Mucosa of rectum (tissue), 2 donors: ENCODE data around the gene ZNF175.

Source experiments
- H3K27ac ChIP-seq, 2 donors: one replicate each; pipeline ENCODE4 v1.7.0; 2013; ENCODE audit warnings: inconsistent platforms in 2 of 2, low read depth in 2 of 2, low read length in 2 of 2
- H3K27me3 ChIP-seq, 2 donors: one replicate each; pipeline ENCODE4 v1.7.0; 2013; ENCODE audit warnings: low read length in 2 of 2; ENCODE audit not compliant: control insufficient read depth in 2 of 2, insufficient read depth in 2 of 2
- H3K36me3 ChIP-seq, 2 donors: one replicate each; pipeline ENCODE4 v1.7.0; 2013; ENCODE audit warnings: low read length in 2 of 2; ENCODE audit not compliant: control insufficient read depth in 2 of 2, insufficient read depth in 2 of 2
- H3K4me1 ChIP-seq, 2 donors: one replicate each; pipeline ENCODE4 v1.7.0; 2013; ENCODE audit warnings: low read length in 2 of 2, mild to moderate bottlenecking in 1 of 2; ENCODE audit not compliant: control insufficient read depth in 2 of 2, insufficient read depth in 2 of 2
- H3K4me3 ChIP-seq, 2 donors: one replicate each; pipeline ENCODE4 v1.7.0; 2013; ENCODE audit warnings: low read length in 2 of 2
- H3K9ac ChIP-seq, 2 donors: one replicate each; pipeline ENCODE4 v1.7.0; 2013; ENCODE audit warnings: low read length in 2 of 2, low read depth in 1 of 2, mild to moderate bottlenecking in 1 of 2
- H3K9me3 ChIP-seq, 2 donors: one replicate each; pipeline ENCODE4 v1.7.0; 2013; ENCODE audit warnings: low read length in 2 of 2; ENCODE audit not compliant: control insufficient read depth in 2 of 2
- donor health status: healthy.
- donor health status: Normal muscosa, but diverticular disease.

The ZNF175 gene

GRCh38 chr19:51567583-51567982, 3.5 kb upstream of the ZNF175 start:
- H3K4me3 ChIP-seq: no peak overlapping the region
- H3K4me1 ChIP-seq: peaks cover 4 to 8% of the 10 kb centered on the region in 2 donors
- H3K9me3 ChIP-seq: no peaks in the 10 kb centered on the region
- H3K36me3 ChIP-seq: no peaks in the 10 kb centered on the region
- peaks cover 0 to 2% of the 10 kb centered on the region in 2 donors for H3K27me3 ChIP-seq
- H3K9ac ChIP-seq: no peak overlapping the region
- H3K27ac ChIP-seq: no peak overlapping the region

DNA sequence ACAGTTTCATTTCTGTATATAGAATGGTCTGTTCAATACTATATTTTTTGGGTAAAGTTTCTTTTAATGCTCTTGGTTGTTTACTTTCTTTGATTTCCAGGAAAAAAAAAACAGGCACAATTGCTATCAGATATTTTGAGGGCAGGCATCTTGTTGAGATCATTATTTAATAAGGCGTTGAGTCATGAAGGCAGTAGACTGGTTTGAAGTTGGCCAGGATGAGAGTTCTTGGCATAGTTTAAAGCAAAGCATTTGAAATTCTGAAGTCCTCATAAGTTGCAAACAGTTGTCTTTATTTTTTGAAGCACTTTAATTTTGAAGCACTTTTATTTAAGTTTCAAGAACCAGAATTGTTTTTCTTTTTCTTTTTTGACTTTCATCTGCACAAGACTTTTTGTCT, 2.6 kb upstream of the ZNF175 start:
- Histone ChIP-seq H3K4me3 (no peak overlapping the region), H3K4me1 (peaks cover 4 to 8% of the 10 kb centered on the region in 2 donors), H3K27me3 (peaks cover 0 to 2% of the 10 kb centered on the region in 2 donors), H3K9me3 (no peaks in the 10 kb centered on the region), H3K27ac (no peak overlapping the region), H3K36me3 (peaks cover 2% of the 10 kb centered on the region in 2 donors), H3K9ac (no peak overlapping the region)

DNA sequence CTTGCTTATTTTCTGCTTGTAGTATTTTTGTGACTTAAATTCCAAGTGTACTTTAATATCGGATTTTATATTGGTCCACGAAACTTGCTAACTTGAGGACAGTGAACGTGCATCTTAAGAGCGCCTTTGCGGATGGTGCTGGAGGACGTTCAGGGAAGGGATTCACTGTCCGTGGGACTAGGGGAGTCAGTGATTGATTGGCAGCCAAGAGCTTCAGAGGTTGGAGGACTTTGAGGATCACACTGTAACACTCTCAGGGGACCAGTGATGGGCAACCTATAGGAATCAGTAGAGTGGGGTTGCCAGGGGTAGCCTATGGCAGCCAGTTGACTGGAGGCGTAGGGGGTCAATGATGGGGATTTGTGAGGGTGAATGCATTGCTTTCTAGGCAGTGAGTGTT, 516 bp downstream of the ZNF175 start:
- H3K36me3 ChIP-seq: peaks cover 7 to 9% of the 10 kb centered on the region in 2 donors
- H3K4me1 ChIP-seq: peaks cover 4 to 8% of the 10 kb centered on the region in 2 donors
- H3K4me3 ChIP-seq: peak overlapping the region; percentile 90 to 92
- H3K9ac ChIP-seq: peak overlapping the region; percentile 52 to 63
- peak overlapping the region in 1 of 2 donors; percentile 24 for H3K27ac ChIP-seq
- H3K9me3 ChIP-seq: no peaks in the 10 kb centered on the region
- H3K27me3 ChIP-seq: no peaks in the 10 kb centered on the region

- no peak overlapping the region for H3K27ac ChIP-seq
- H3K4me3 ChIP-seq: peak overlapping the region in 1 of 2 donors; percentile 90
Measured at GRCh38 chr19:51572410-51572809, 1.3 kb downstream of the ZNF175 start.

GRCh38 chr19:51572908-51573307, 1.8 kb downstream of the ZNF175 start:
- Histone ChIP-seq H3K9me3 (no peaks in the 10 kb centered on the region), H3K27ac (no peak overlapping the region), H3K36me3 (peaks cover 7 to 11% of the 10 kb centered on the region in 2 donors), H3K9ac (no peak overlapping the region), H3K27me3 (no peaks in the 10 kb centered on the region), H3K4me1 (peaks cover 4 to 8% of the 10 kb centered on the region in 2 donors), H3K4me3 (no peak overlapping the region)

More at GRCh38 chr19:51572410-51572809, 1.3 kb downstream of the ZNF175 start:
- Histone ChIP-seq H3K27me3 (no peaks in the 10 kb centered on the region), H3K36me3 (peaks cover 7 to 11% of the 10 kb centered on the region in 2 donors), H3K4me1 (peaks cover 4 to 8% of the 10 kb centered on the region in 2 donors), H3K9ac (no peak overlapping the region), H3K9me3 (no peaks in the 10 kb centered on the region)

- Histone ChIP-seq H3K9ac (no peak overlapping the region), H3K4me3 (no peak overlapping the region), H3K27ac (no peak overlapping the region), H3K9me3 (no peaks in the 10 kb centered on the region), H3K36me3 (peaks cover 7 to 11% of the 10 kb centered on the region in 2 donors), H3K27me3 (no peaks in the 10 kb centered on the region), H3K4me1 (peaks cover 4 to 8% of the 10 kb centered on the region in 2 donors)
Measured at GRCh38 chr19:51573331-51573730, 2.2 kb downstream of the ZNF175 start.

- H3K9ac ChIP-seq: no peak overlapping the region
- H3K27me3 ChIP-seq: no peaks in the 10 kb centered on the region
- peaks cover 19 to 21% of the 10 kb centered on the region in 2 donors for H3K36me3 ChIP-seq
- no peaks in the 10 kb centered on the region for H3K9me3 ChIP-seq
- H3K4me1 ChIP-seq: peaks cover 4% of the 10 kb centered on the region in 2 donors
- no peak overlapping the region for H3K27ac ChIP-seq
- H3K4me3 ChIP-seq: no peak overlapping the region
Measured at GRCh38 chr19:51576850-51577249, 5.8 kb downstream of the ZNF175 start.

DNA sequence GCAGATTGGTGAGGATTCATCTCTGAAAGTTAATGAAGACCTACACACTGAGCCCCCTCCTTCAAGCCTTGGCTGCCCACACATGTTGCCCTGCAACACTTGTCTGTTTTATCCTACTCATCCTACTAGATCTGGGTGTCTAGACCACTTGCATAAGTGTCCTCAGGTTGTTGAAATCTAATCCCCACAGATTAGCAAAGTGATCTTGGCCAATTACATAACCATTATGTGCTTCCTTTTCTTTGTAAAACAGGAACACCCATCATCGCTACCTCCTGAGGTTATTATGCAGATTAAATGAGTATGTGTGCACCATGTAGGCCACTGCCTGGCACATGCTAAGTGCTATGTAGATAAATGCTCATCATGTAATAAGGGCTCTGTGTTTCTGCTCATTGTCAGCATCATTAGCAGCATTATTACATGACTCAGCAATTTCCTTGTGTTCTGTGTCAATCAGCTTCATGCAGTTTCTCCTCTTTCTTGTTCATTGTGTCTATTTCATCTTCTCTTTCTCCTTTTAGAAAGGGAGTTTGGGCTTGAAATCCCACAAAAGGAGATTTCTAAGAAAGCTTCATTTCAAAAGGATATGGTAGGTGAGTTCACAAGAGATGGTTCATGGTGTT, 15.1 kb downstream of the ZNF175 start:
- Histone ChIP-seq H3K9ac (no peak overlapping the region), H3K4me3 (no peak overlapping the region), H3K4me1 (no peaks in the 10 kb centered on the region), H3K27me3 (no peaks in the 10 kb centered on the region), H3K9me3 (peaks cover 0 to 15% of the 10 kb centered on the region in 2 donors), H3K27ac (no peak overlapping the region), H3K36me3 (peaks cover 35 to 36% of the 10 kb centered on the region in 2 donors)

GRCh38 chr19:51586799-51587198, 15.7 kb downstream of the ZNF175 start:
- no peaks in the 10 kb centered on the region for H3K27me3 ChIP-seq
- H3K9me3 ChIP-seq: peaks cover 0 to 15% of the 10 kb centered on the region in 2 donors
- no peak overlapping the region for H3K4me3 ChIP-seq
- H3K9ac ChIP-seq: no peak overlapping the region
- H3K36me3 ChIP-seq: peaks cover 30% of the 10 kb centered on the region in 2 donors
- H3K27ac ChIP-seq: no peak overlapping the region
- H3K4me1 ChIP-seq: no peaks in the 10 kb centered on the region

- Histone ChIP-seq H3K9ac (no peak overlapping the region), H3K27ac (no peak overlapping the region), H3K9me3 (peaks cover 0 to 15% of the 10 kb centered on the region in 2 donors), H3K27me3 (no peaks in the 10 kb centered on the region), H3K4me3 (no peak overlapping the region), H3K36me3 (peaks cover 27% of the 10 kb centered on the region in 2 donors), H3K4me1 (no peaks in the 10 kb centered on the region)
Measured at GRCh38 chr19:51587264-51588191, 16.4 kb downstream of the ZNF175 start.
